Uterus (tissue), 2 donors: ENCODE measurements around the gene GMPR.

Experiments
- POLR2A ChIP-seq, 2 donors: fragments of 450-650 bp; IDR thresholded peaks; one replicate each; pipeline ENCODE4 v1.6.1; 2016; ENCODE audit warnings: antibody characterized with exemption in 2 of 2, mild to moderate bottlenecking in 1 of 2, moderate library complexity in 1 of 2
- TF ChIP-seq, protein P1 (sequence below), 4 experiments: fragments of 200-600 bp in 2 of 4; fragments of 450-650 bp in 2 of 4; sonication (generic) in 2 of 4; IDR thresholded peaks; one replicate each; pipeline ENCODE4 v1.5.1; 2016 to 2019; ENCODE audit warnings: antibody characterized with exemption in 4 of 4, mild to moderate bottlenecking in 2 of 4, moderate library complexity in 1 of 4

DNA sequence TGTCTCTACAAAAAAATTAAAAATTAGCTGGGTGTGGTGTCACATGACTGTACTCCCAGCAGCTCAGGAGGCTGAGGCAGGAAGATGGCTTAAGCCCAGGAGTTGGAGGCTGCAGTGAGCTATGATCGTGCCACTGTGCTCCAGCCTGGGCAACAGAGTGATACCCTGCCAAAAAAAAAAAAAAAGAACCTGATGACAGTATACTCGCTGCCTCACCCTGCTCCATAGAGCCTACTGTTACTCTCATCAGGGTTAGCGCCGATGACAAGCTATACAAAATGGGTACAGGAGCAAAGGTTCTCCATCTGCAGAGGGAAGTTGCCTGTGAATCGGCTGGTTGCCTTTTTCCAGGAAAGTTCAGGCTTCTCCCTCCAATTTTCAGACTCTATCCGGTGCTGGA lies 53.4 kb downstream of the GMPR start:
- TF ChIP-seq, protein P1, sequence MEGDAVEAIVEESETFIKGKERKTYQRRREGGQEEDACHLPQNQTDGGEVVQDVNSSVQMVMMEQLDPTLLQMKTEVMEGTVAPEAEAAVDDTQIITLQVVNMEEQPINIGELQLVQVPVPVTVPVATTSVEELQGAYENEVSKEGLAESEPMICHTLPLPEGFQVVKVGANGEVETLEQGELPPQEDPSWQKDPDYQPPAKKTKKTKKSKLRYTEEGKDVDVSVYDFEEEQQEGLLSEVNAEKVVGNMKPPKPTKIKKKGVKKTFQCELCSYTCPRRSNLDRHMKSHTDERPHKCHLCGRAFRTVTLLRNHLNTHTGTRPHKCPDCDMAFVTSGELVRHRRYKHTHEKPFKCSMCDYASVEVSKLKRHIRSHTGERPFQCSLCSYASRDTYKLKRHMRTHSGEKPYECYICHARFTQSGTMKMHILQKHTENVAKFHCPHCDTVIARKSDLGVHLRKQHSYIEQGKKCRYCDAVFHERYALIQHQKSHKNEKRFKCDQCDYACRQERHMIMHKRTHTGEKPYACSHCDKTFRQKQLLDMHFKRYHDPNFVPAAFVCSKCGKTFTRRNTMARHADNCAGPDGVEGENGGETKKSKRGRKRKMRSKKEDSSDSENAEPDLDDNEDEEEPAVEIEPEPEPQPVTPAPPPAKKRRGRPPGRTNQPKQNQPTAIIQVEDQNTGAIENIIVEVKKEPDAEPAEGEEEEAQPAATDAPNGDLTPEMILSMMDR (IDR thresholded peaks at IDR 0.05) = no peak
- TF ChIP-seq POLR2A (IDR thresholded peaks at IDR 0.05) = no peak
